H9 (cell line): ENCODE results near the gene CRB3. TPM values are rescaled to one million over a fixed set of nuclear protein-coding genes. Genes with fewer than 3 reads are reported as not detected.

Experiments
- DNase-seq: peaks from one replicate; pipeline ENCODE4 v3.0.0-alpha.2; 2017
- H2AFZ ChIP-seq: one replicate; pipeline ENCODE4 v1.6.1; 2013; ENCODE audit warnings: mild to moderate bottlenecking, low read length, control low read depth, moderate library complexity
- H2AK5ac ChIP-seq: 2 replicates; pipeline ENCODE4 v1.6.1; 2013; ENCODE audit warnings: low read length, control low read depth, mixed read lengths; ENCODE audit not compliant: insufficient read length
- H2BK120ac ChIP-seq: one replicate; pipeline ENCODE4 v1.6.1; 2013; ENCODE audit warnings: low read depth, mild to moderate bottlenecking, low read length, control low read depth, inconsistent platforms; ENCODE audit not compliant: poor library complexity, severe bottlenecking
- H2BK12ac ChIP-seq: 2 replicates; pipeline ENCODE4 v1.6.1; 2013; ENCODE audit warnings: low read length, control low read depth, mixed read lengths, low read depth; ENCODE audit not compliant: insufficient read length
- H2BK15ac ChIP-seq: 2 replicates; pipeline ENCODE4 v1.6.1; 2013; ENCODE audit warnings: low read depth, low read length, control low read depth
- H2BK20ac ChIP-seq: one replicate; pipeline ENCODE4 v1.6.1; 2013; ENCODE audit warnings: low read depth, mild to moderate bottlenecking, low read length, control low read depth, inconsistent platforms; ENCODE audit not compliant: poor library complexity, severe bottlenecking
- H2BK5ac ChIP-seq: 2 replicates; pipeline ENCODE4 v1.6.1; 2013; ENCODE audit warnings: low read length, control low read depth, mixed read lengths; ENCODE audit not compliant: insufficient read length
- H3K14ac ChIP-seq: 2 replicates; pipeline ENCODE4 v1.6.1; 2013; ENCODE audit warnings: low read length, control low read depth; ENCODE audit not compliant: insufficient read depth
- H3K18ac ChIP-seq: 2 replicates; pipeline ENCODE4 v1.6.1; 2013; ENCODE audit warnings: low read depth, mild to moderate bottlenecking, mixed read lengths, low read length, control low read depth; ENCODE audit not compliant: insufficient read length
- H3K23ac ChIP-seq: 2 replicates; pipeline ENCODE4 v1.6.1; 2013; ENCODE audit warnings: low read length, control low read depth, mixed read lengths, low read depth; ENCODE audit not compliant: insufficient read length
- H3K23me2 ChIP-seq: 2 replicates; pipeline ENCODE4 v1.6.1; 2013; ENCODE audit warnings: low read depth, mild to moderate bottlenecking, mixed read lengths, low read length, control low read depth; ENCODE audit not compliant: insufficient read length, poor library complexity, severe bottlenecking
- H3K27ac ChIP-seq: 2 replicates; pipeline ENCODE4 v1.5.1; 2013; ENCODE audit warnings: low read length, control low read depth, mixed read lengths, low read depth; ENCODE audit not compliant: insufficient read length
- H3K27me3 ChIP-seq: 2 replicates; pipeline ENCODE4 v1.6.1; 2013; ENCODE audit warnings: low read length, control low read depth, inconsistent platforms; ENCODE audit not compliant: insufficient read depth
- H3K4ac ChIP-seq: 2 replicates; pipeline ENCODE4 v1.6.1; 2013; ENCODE audit warnings: low read depth, mild to moderate bottlenecking, control low read depth, inconsistent platforms, low read length, moderate library complexity
- H3K4me1 ChIP-seq: 2 replicates; pipeline ENCODE4 v1.6.1; 2013; ENCODE audit warnings: low read length, control low read depth, inconsistent platforms; ENCODE audit not compliant: insufficient read depth
- H3K4me2 ChIP-seq: 2 replicates; pipeline ENCODE4 v1.6.1; 2013; ENCODE audit warnings: low read length, control low read depth, mixed read lengths; ENCODE audit not compliant: insufficient read length, insufficient read depth
- H3K56ac ChIP-seq: 2 replicates; pipeline ENCODE4 v1.6.1; 2013; ENCODE audit warnings: low read depth, mild to moderate bottlenecking, mixed read lengths, low read length, control low read depth; ENCODE audit not compliant: insufficient read length
- H3K79me1 ChIP-seq: 2 replicates; pipeline ENCODE4 v1.6.1; 2013; ENCODE audit warnings: low read depth, mild to moderate bottlenecking, moderate library complexity, low read length, control low read depth, inconsistent platforms; ENCODE audit not compliant: insufficient read depth, poor library complexity, severe bottlenecking
- H3K79me2 ChIP-seq: 2 replicates; pipeline ENCODE4 v1.6.1; 2013; ENCODE audit warnings: low read length, control low read depth, inconsistent platforms; ENCODE audit not compliant: insufficient read depth
- H3K9ac ChIP-seq: 2 replicates; pipeline ENCODE4 v1.6.1; 2013; ENCODE audit warnings: low read length, control low read depth, mixed read lengths; ENCODE audit not compliant: insufficient read length; ENCODE audit errors: extremely low read depth
- H3K9me3 ChIP-seq: one replicate; pipeline ENCODE4 v1.6.1; 2013; ENCODE audit warnings: low read depth, low read length, inconsistent platforms; ENCODE audit not compliant: control insufficient read depth
- H3T11ph ChIP-seq: one replicate; pipeline ENCODE4 v1.6.1; 2013; ENCODE audit warnings: mild to moderate bottlenecking, low read length, control low read depth, inconsistent platforms
- H4K20me1 ChIP-seq: one replicate; pipeline ENCODE4 v1.6.1; 2013; ENCODE audit not compliant: control insufficient read depth, insufficient read length, insufficient read depth
- H4K5ac ChIP-seq: 2 replicates; pipeline ENCODE4 v1.6.1; 2013; ENCODE audit warnings: low read depth, mild to moderate bottlenecking, mixed read lengths, low read length, control low read depth; ENCODE audit not compliant: insufficient read length
- H4K8ac ChIP-seq: replicated peaks from 2 replicates; pipeline ENCODE4 v1.6.1; 2013; ENCODE audit warnings: low read length, control low read depth, mixed read lengths, low read depth; ENCODE audit not compliant: insufficient read length
- H4K91ac ChIP-seq: 2 replicates; pipeline ENCODE4 v1.6.1; 2013; ENCODE audit warnings: low read depth, mild to moderate bottlenecking, moderate library complexity, mixed read lengths, low read length, control low read depth; ENCODE audit not compliant: insufficient read length
- H3K27ac Mint-ChIP-seq, 3 experiments: 2 replicates in 2 of 3; 3 replicates in 1 of 3; pipeline ENCODE4 v1.8.0; 2020 to 2021; ENCODE audit warnings: mixed read lengths in 3 of 3, mild to moderate bottlenecking in 1 of 3, moderate library complexity in 1 of 3
- H3K27me3 Mint-ChIP-seq: 2 replicates; pipeline ENCODE4 v1.8.0; 2021; ENCODE audit warnings: low read depth, mild to moderate bottlenecking, moderate library complexity, mixed read lengths
- H3K36me3 Mint-ChIP-seq, 3 experiments: 2 replicates in 2 of 3; 3 replicates in 1 of 3; pipeline ENCODE4 v1.8.0; 2020 to 2021; ENCODE audit warnings: low read depth in 3 of 3, mixed read lengths in 3 of 3; ENCODE audit not compliant: insufficient read depth in 1 of 3
- H3K4me1 Mint-ChIP-seq, 2 experiments: 2 replicates each; pipeline ENCODE4 v1.8.0; 2020; ENCODE audit warnings: mixed read lengths in 2 of 2
- H3K4me3 Mint-ChIP-seq, 2 experiments: 2 replicates in 1 of 2; 3 replicates in 1 of 2; pipeline ENCODE4 v1.8.0; 2020 to 2021; ENCODE audit warnings: mild to moderate bottlenecking in 2 of 2, mixed read lengths in 2 of 2, moderate library complexity in 1 of 2
- H3K9me3 Mint-ChIP-seq, 2 experiments: 2 replicates in 1 of 2; 3 replicates in 1 of 2; pipeline ENCODE4 v1.8.0; 2020; ENCODE audit warnings: mild to moderate bottlenecking in 2 of 2, mixed read lengths in 2 of 2, moderate library complexity in 1 of 2
- CTCF ChIP-seq: fragments of 200-600 bp; sonication (generic); conservative IDR thresholded peaks from 3 replicates; pipeline ENCODE4 v1.8.0; 2021; ENCODE audit warnings: antibody characterized with exemption, mild to moderate bottlenecking
- WGBS: extraction: QIAGEN DNeasy Blood & Tissue Kit; methylation state at CpG from one replicate; pipeline ENCODE4 v1.1.7; 2013; ENCODE audit warnings: missing lambda C conversion rate, low lambda C conversion rate, mixed read lengths; ENCODE audit not compliant: insufficient read length; ENCODE audit errors: extremely low coverage; 5-methylcytosine and 5-hydroxymethylcytosine counted together
- total RNA-seq: library from RNA; stranded (reverse); gene quantifications from 2 replicates; pipeline ENCODE4 v1.2.1, GENCODE V29; 2021

Gene CRB3
- total RNA-seq, 1 experiment from 2014 or later: 32.1 TPM

GRCh38 chr19:6439743-6440142 is 24.3 kb upstream of the CRB3 start:
- H2BK5ac ChIP-seq: no peak overlapping the region
- no peak overlapping the region for H2BK20ac ChIP-seq
- no peak overlapping the region for H2BK12ac ChIP-seq

More at GRCh38 chr19:6439743-6440142, 24.3 kb upstream of the CRB3 start:
- Histone ChIP-seq H3K79me1 (no peaks in the 10 kb centered on the region), H3K23me2 (no peaks in the 10 kb centered on the region), H2AK5ac (no peak overlapping the region), H3K23ac (no peak overlapping the region), H3K56ac (no peak overlapping the region), H3K27me3 (no peaks in the 10 kb centered on the region), H3K4me1 (no peaks in the 10 kb centered on the region), H3K79me2 (no peaks in the 10 kb centered on the region), H4K8ac (no peak overlapping the region), H3K9ac (no peak overlapping the region), H2BK120ac (no peak overlapping the region), H3K4ac (no peak overlapping the region), H3K9me3 (no peaks in the 10 kb centered on the region), H3K4me2 (no peak overlapping the region), H3K27ac (no peak overlapping the region), H3K18ac (no peak overlapping the region), H3K14ac (no peak overlapping the region), H3T11ph (no peak overlapping the region), H4K20me1 (peaks cover 2% of the 10 kb centered on the region), H2AFZ (no peak overlapping the region), H2BK15ac (no peak overlapping the region), H4K5ac (no peak overlapping the region), H4K91ac (no peak overlapping the region)
- no peaks in the 10 kb centered on the region; a peak in 1 of 4 replicates for H3K4me1 Mint-ChIP-seq
- no peak for DNase-seq
- H3K36me3 Mint-ChIP-seq: peaks cover 0 to 4% (median 0%) of the 10 kb centered on the region in 3 experiments; a peak in 1 of 7 replicates
- H3K4me3 Mint-ChIP-seq: no peak overlapping the region
- H3K9me3 Mint-ChIP-seq: no peaks in the 10 kb centered on the region
- no CpG with 5 or more reads among the region's 4 CpGs for WGBS
- no peak overlapping the region for H3K27ac Mint-ChIP-seq
- TF ChIP-seq CTCF: no peak
- H3K27me3 Mint-ChIP-seq: peaks cover 5% of the 10 kb centered on the region
